GM23338 (cell line): ENCODE data around the gene PADI1. TPM values are rescaled to one million over a fixed set of nuclear protein-coding genes. Genes with fewer than 3 reads are reported as not detected.

Source experiments
- ATAC-seq: fragments of 200-7000 bp; cut with Tn5 transposase; 3 replicates; pipeline ENCODE4 v1.9.1; 2020
- DNase-seq: peaks from one replicate; pipeline ENCODE4 v3.0.0-alpha.2; 2015; ENCODE audit warnings: low spot score
- H2AFZ ChIP-seq: fragments of 200-600 bp; sonication (generic); 2 replicates; pipeline ENCODE4 v1.8.0; 2016; ENCODE audit warnings: antibody characterized with exemption, mild to moderate bottlenecking, moderate library complexity
- H3F3A ChIP-seq: fragments of 200-600 bp; sonication (generic); replicated peaks from 2 replicates; pipeline ENCODE4 v1.8.0; 2017; ENCODE audit warnings: antibody characterized with exemption, mixed run types, low read depth
- H3K27ac ChIP-seq: fragments of 200-600 bp; sonication (generic); 2 replicates; pipeline ENCODE4 v1.6.1; 2016; ENCODE audit warnings: low read depth
- H3K27me3 ChIP-seq: fragments of 200-600 bp; sonication (generic); 2 replicates; pipeline ENCODE4 v1.8.0; 2016; ENCODE audit warnings: mild to moderate bottlenecking, mixed run types, moderate library complexity; ENCODE audit not compliant: insufficient read depth
- H3K36me3 ChIP-seq: fragments of 200-600 bp; sonication (generic); 2 replicates; pipeline ENCODE4 v1.8.0; 2016; ENCODE audit warnings: mild to moderate bottlenecking; ENCODE audit not compliant: insufficient read depth
- H3K4me1 ChIP-seq: fragments of 200-600 bp; sonication (generic); 2 replicates; pipeline ENCODE4 v1.8.0; 2016; ENCODE audit warnings: mild to moderate bottlenecking, moderate library complexity; ENCODE audit not compliant: insufficient read depth
- H3K4me2 ChIP-seq: fragments of 200-600 bp; sonication (generic); 2 replicates; pipeline ENCODE4 v1.7.1; 2017; ENCODE audit warnings: mixed run types
- H3K4me3 ChIP-seq: fragments of 200-600 bp; sonication (generic); 2 replicates; pipeline ENCODE4 v1.6.1; 2016; ENCODE audit warnings: mixed run types
- H3K79me2 ChIP-seq: fragments of 200-600 bp; sonication (generic); replicated peaks from 2 replicates; pipeline ENCODE4 v1.8.0; 2017; ENCODE audit warnings: mild to moderate bottlenecking; ENCODE audit not compliant: insufficient read depth
- H3K9me2 ChIP-seq: fragments of 200-600 bp; sonication (generic); 2 replicates; pipeline ENCODE4 v1.8.0; 2017; ENCODE audit not compliant: insufficient read depth
- H4K20me1 ChIP-seq: fragments of 200-600 bp; sonication (generic); replicated peaks from 2 replicates; pipeline ENCODE4 v1.8.0; 2017; ENCODE audit warnings: mild to moderate bottlenecking; ENCODE audit not compliant: insufficient read depth
- H3K27ac Mint-ChIP-seq: 2 replicates; pipeline ENCODE4 v1.8.0; 2020; ENCODE audit warnings: inconsistent platforms, mild to moderate bottlenecking, moderate library complexity, mixed read lengths
- H3K27me3 Mint-ChIP-seq: 3 replicates; pipeline ENCODE4 v1.8.0; 2022; ENCODE audit warnings: low read depth, mild to moderate bottlenecking, moderate library complexity, mixed read lengths, inconsistent platforms; ENCODE audit not compliant: insufficient read depth, poor library complexity
- H3K36me3 Mint-ChIP-seq: 3 replicates; pipeline ENCODE4 v1.8.0; 2021; ENCODE audit warnings: low read depth, mild to moderate bottlenecking, inconsistent platforms, moderate library complexity, mixed read lengths
- H3K4me1 Mint-ChIP-seq: 3 replicates; pipeline ENCODE4 v1.8.0; 2020; ENCODE audit warnings: mild to moderate bottlenecking, inconsistent platforms, mixed read lengths
- H3K4me3 Mint-ChIP-seq: 3 replicates; pipeline ENCODE4 v1.8.0; 2021; ENCODE audit warnings: moderate library complexity, mild to moderate bottlenecking, inconsistent platforms, mixed read lengths
- H3K9me3 Mint-ChIP-seq: 3 replicates; pipeline ENCODE4 v1.8.0; 2020; ENCODE audit warnings: moderate library complexity, mild to moderate bottlenecking, inconsistent platforms, mixed read lengths
- CREB1 ChIP-seq: fragments of 250-450 bp; sonication (Bioruptor Pico); IDR thresholded peaks from 2 replicates; pipeline ENCODE4 v1.5.0; 2020; ENCODE audit warnings: low read depth, mild to moderate bottlenecking, moderate library complexity
- CTCF ChIP-seq, 2 experiments: fragments of 200-600 bp in 1 of 2; sonication (generic) in 1 of 2; conservative IDR thresholded peaks; 2 replicates each; pipeline versions ENCODE4 v1.5.1 to v1.6.1; 2016 to 2017; ENCODE audit warnings: antibody characterized with exemption in 2 of 2, low read depth in 2 of 2, mild to moderate bottlenecking in 2 of 2, moderate library complexity in 1 of 2
- EZH2 ChIP-seq: fragments of 200-600 bp; sonication (generic); IDR thresholded peaks from one replicate; pipeline ENCODE4 v1.8.0; 2017; ENCODE audit warnings: antibody characterized with exemption, mild to moderate bottlenecking, low read depth; ENCODE audit not compliant: unreplicated experiment
- EZH2phosphoT487 ChIP-seq: fragments of 200-600 bp; sonication (generic); IDR thresholded peaks from one replicate; pipeline ENCODE4 v1.8.1; 2018; ENCODE audit warnings: antibody characterized with exemption; ENCODE audit not compliant: unreplicated experiment
- JUNB ChIP-seq: IDR thresholded peaks from one replicate; pipeline ENCODE4 v1.6.1; 2016; ENCODE audit warnings: antibody characterized with exemption; ENCODE audit not compliant: unreplicated experiment
- NANOG ChIP-seq: IDR thresholded peaks from 2 replicates; pipeline ENCODE4 v1.6.1; 2016; ENCODE audit warnings: antibody characterized with exemption, borderline replicate concordance
- POLR2AphosphoS5 ChIP-seq: IDR thresholded peaks from 2 replicates; pipeline ENCODE4 v1.6.1; 2016; ENCODE audit warnings: antibody characterized with exemption, low read depth
- REST ChIP-seq: IDR thresholded peaks from one replicate; pipeline ENCODE4 v1.6.1; 2018; ENCODE audit warnings: antibody characterized with exemption; ENCODE audit not compliant: unreplicated experiment
- STAT1 ChIP-seq: IDR thresholded peaks from one replicate; pipeline ENCODE4 v1.6.1; 2016; ENCODE audit warnings: antibody characterized with exemption; ENCODE audit not compliant: unreplicated experiment
- ZNF114 ChIP-seq: fragments of 250-450 bp; sonication (Bioruptor Pico); IDR thresholded peaks from 2 replicates; pipeline ENCODE4 v1.5.0; 2020; ENCODE audit warnings: mild to moderate bottlenecking, moderate library complexity
- ZNF331 ChIP-seq: fragments of 250-450 bp; sonication (Bioruptor Pico); IDR thresholded peaks from 2 replicates; pipeline ENCODE4 v1.5.0; 2020; ENCODE audit warnings: low read depth, mild to moderate bottlenecking, moderate library complexity
- polyA plus RNA-seq: library from polyadenylated mRNA; unstranded; fragments of >200 nt; fragmentation: Nextera tagmentation; extraction: Ambion mirVana; gene quantifications from 2 replicates; pipeline ENCODE4 v1.2.1, GENCODE V29; 2016
- total RNA-seq: library from RNA; depleted of rRNA; stranded (reverse); fragments of >200 nt; shearing (Covaris generic); gene quantifications from 2 replicates; pipeline ENCODE4 v1.2.3, GENCODE V29; 2014
- TF ChIP-seq, protein P1 (sequence below): fragments of 250-450 bp; sonication (Bioruptor Pico); IDR thresholded peaks from 2 replicates; pipeline ENCODE4 v1.5.0; 2020; ENCODE audit warnings: mild to moderate bottlenecking, moderate library complexity
- TF ChIP-seq, protein P2 (sequence below): IDR thresholded peaks from 2 replicates; pipeline ENCODE4 v1.6.1; 2016; ENCODE audit warnings: antibody characterized with exemption

The PADI1 gene
- total and polyA plus RNA-seq, 2 experiments from 2014 or later = 0.26 to 0.28 TPM

GRCh38 chr1:17207540-17207939 lies 2.6 kb downstream of the PADI1 start:
- Histone ChIP-seq H4K20me1 (no peaks in the 10 kb centered on the region), H3K9me2 (no peaks in the 10 kb centered on the region), H2AFZ (no peak overlapping the region), H3K36me3 (no peaks in the 10 kb centered on the region), H3K4me2 (no peak overlapping the region), H3K27ac (no peak overlapping the region), H3K27me3 (no peaks in the 10 kb centered on the region), H3K4me1 (no peaks in the 10 kb centered on the region), H3K4me3 (no peak overlapping the region), H3K79me2 (no peaks in the 10 kb centered on the region), H3F3A (no peaks in the 10 kb centered on the region)
- no peak overlapping the region for H3K4me3 Mint-ChIP-seq
- H3K9me3 Mint-ChIP-seq = no peaks in the 10 kb centered on the region; the same call in 2 of the 3 replicates
- peaks cover 2% of the 10 kb centered on the region; the same call in 2 of the 3 replicates for H3K4me1 Mint-ChIP-seq
- ATAC-seq (no peak), DNase-seq (no peak)
- H3K27me3 Mint-ChIP-seq = peaks cover 2% of the 10 kb centered on the region
- TF ChIP-seq CREB1 = no peak
- TF ChIP-seq NANOG = no peak
- TF ChIP-seq JUNB = no peak
- TF ChIP-seq REST = no peak
- TF ChIP-seq STAT1 = no peak
- TF ChIP-seq ZNF331 = no peak
- TF ChIP-seq, protein P1, sequence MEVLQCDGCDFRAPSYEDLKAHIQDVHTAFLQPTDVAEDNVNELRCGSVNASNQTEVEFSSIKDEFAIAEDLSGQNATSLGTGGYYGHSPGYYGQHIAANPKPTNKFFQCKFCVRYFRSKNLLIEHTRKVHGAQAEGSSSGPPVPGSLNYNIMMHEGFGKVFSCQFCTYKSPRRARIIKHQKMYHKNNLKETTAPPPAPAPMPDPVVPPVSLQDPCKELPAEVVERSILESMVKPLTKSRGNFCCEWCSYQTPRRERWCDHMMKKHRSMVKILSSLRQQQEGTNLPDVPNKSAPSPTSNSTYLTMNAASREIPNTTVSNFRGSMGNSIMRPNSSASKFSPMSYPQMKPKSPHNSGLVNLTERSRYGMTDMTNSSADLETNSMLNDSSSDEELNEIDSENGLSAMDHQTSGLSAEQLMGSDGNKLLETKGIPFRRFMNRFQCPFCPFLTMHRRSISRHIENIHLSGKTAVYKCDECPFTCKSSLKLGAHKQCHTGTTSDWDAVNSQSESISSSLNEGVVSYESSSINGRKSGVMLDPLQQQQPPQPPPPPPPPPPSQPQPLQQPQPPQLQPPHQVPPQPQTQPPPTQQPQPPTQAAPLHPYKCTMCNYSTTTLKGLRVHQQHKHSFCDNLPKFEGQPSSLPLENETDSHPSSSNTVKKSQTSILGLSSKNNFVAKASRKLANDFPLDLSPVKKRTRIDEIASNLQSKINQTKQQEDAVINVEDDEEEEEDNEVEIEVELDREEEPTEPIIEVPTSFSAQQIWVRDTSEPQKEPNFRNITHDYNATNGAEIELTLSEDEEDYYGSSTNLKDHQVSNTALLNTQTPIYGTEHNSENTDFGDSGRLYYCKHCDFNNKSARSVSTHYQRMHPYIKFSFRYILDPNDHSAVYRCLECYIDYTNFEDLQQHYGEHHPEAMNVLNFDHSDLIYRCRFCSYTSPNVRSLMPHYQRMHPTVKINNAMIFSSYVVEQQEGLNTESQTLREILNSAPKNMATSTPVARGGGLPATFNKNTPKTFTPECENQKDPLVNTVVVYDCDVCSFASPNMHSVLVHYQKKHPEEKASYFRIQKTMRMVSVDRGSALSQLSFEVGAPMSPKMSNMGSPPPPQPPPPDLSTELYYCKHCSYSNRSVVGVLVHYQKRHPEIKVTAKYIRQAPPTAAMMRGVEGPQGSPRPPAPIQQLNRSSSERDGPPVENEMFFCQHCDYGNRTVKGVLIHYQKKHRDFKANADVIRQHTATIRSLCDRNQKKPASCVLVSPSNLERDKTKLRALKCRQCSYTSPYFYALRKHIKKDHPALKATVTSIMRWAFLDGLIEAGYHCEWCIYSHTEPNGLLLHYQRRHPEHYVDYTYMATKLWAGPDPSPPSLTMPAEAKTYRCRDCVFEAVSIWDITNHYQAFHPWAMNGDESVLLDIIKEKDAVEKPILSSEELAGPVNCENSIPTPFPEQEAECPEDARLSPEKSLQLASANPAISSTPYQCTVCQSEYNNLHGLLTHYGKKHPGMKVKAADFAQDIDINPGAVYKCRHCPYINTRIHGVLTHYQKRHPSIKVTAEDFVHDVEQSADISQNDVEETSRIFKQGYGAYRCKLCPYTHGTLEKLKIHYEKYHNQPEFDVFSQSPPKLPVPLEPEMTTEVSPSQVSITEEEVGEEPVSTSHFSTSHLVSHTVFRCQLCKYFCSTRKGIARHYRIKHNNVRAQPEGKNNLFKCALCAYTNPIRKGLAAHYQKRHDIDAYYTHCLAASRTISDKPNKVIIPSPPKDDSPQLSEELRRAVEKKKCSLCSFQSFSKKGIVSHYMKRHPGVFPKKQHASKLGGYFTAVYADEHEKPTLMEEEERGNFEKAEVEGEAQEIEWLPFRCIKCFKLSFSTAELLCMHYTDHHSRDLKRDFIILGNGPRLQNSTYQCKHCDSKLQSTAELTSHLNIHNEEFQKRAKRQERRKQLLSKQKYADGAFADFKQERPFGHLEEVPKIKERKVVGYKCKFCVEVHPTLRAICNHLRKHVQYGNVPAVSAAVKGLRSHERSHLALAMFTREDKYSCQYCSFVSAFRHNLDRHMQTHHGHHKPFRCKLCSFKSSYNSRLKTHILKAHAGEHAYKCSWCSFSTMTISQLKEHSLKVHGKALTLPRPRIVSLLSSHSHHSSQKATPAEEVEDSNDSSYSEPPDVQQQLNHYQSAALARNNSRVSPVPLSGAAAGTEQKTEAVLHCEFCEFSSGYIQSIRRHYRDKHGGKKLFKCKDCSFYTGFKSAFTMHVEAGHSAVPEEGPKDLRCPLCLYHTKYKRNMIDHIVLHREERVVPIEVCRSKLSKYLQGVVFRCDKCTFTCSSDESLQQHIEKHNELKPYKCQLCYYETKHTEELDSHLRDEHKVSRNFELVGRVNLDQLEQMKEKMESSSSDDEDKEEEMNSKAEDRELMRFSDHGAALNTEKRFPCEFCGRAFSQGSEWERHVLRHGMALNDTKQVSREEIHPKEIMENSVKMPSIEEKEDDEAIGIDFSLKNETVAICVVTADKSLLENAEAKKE (CRISPR knock-in tag) = no peak
- TF ChIP-seq EZH2 = no peak
- no peak for TF ChIP-seq CTCF (conservative IDR thresholded peaks at IDR 0.05; ENCODE audit: low read depth in 2 of 2)
- TF ChIP-seq EZH2phosphoT487 = no peak
- TF ChIP-seq, protein P2, sequence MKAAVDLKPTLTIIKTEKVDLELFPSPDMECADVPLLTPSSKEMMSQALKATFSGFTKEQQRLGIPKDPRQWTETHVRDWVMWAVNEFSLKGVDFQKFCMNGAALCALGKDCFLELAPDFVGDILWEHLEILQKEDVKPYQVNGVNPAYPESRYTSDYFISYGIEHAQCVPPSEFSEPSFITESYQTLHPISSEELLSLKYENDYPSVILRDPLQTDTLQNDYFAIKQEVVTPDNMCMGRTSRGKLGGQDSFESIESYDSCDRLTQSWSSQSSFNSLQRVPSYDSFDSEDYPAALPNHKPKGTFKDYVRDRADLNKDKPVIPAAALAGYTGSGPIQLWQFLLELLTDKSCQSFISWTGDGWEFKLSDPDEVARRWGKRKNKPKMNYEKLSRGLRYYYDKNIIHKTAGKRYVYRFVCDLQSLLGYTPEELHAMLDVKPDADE = no peak
- TF ChIP-seq POLR2AphosphoS5 = no peak
- TF ChIP-seq ZNF114 (CRISPR knock-in tag) = no peak
- no peak overlapping the region for H3K27ac Mint-ChIP-seq
- H3K36me3 Mint-ChIP-seq = no peaks in the 10 kb centered on the region
